Measurements from ENCODE around the gene JAKMIP2. TPM values are rescaled to one million over a fixed set of nuclear protein-coding genes. Genes with fewer than 3 reads are reported as not detected.

The JAKMIP2 gene
- total RNA-seq, 1 donor, result 1.1 TPM

DNA sequence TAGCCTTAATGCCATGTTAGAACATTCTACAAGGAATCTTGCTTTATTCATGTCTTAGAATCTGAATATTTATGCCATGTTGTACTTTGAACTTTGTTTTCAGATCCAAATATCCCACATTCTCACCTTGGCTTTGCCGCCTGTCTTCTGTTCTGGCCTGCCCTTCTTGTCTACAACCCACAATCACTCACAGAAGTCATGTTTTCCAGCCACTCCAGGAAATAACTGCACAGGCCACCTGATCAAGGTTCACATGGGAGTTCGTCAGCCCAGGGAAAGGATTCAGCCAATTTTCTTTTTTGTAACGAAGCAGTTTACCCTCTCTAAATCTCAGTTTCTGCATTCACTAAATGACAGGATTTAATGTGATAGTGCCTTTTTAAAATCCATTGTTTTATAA, 70.5 kb downstream of the JAKMIP2 start:
- no peaks in the 10 kb centered on the region for H3K36me3 ChIP-seq (ENCODE audit: insufficient read depth, low read length)
- no peak overlapping the region for H3K27ac ChIP-seq (ENCODE audit: low read depth, low read length)
- no peaks in the 10 kb centered on the region for H3K4me1 ChIP-seq (ENCODE audit: insufficient read depth, low read length)
- H3K27me3 ChIP-seq (ENCODE audit: insufficient read depth, low read length), result no peaks in the 10 kb centered on the region
- no peaks in the 10 kb centered on the region for H4K20me1 ChIP-seq (ENCODE audit: insufficient read depth, low read length)
- H3K9me3 ChIP-seq (ENCODE audit: low read depth, low read length), result no peaks in the 10 kb centered on the region
- no peak overlapping the region for H3K4me3 ChIP-seq (ENCODE audit: insufficient read depth, low read length)
- DNase-seq (ENCODE audit: insufficient read length, low spot score, missing footprints), result no peak
- TF ChIP-seq CTCF (IDR thresholded peaks at IDR 0.05; ENCODE audit: extremely low read depth, low read depth, low read length), result no peak
- H3K4me2 ChIP-seq (ENCODE audit: insufficient read depth, low read length), result no peak overlapping the region
- H3K79me2 ChIP-seq (ENCODE audit: insufficient read depth, low read length), result no peaks in the 10 kb centered on the region
- H2AFZ ChIP-seq (ENCODE audit: low read length), result no peak overlapping the region

GRCh38 chr5:147711019-147711418, 71.5 kb downstream of the JAKMIP2 start:
- no peaks in the 10 kb centered on the region for H3K4me1 ChIP-seq (ENCODE audit: insufficient read depth, low read length)
- no peaks in the 10 kb centered on the region for H4K20me1 ChIP-seq (ENCODE audit: insufficient read depth, low read length)
- H3K4me2 ChIP-seq (ENCODE audit: insufficient read depth, low read length), result no peak overlapping the region
- H3K4me3 ChIP-seq (ENCODE audit: insufficient read depth, low read length), result no peak overlapping the region
- H3K79me2 ChIP-seq (ENCODE audit: insufficient read depth, low read length), result no peaks in the 10 kb centered on the region
- no peaks in the 10 kb centered on the region for H3K27me3 ChIP-seq (ENCODE audit: insufficient read depth, low read length)
- no peak for TF ChIP-seq CTCF (IDR thresholded peaks at IDR 0.05; ENCODE audit: extremely low read depth, low read depth, low read length)
- no peak overlapping the region for H3K27ac ChIP-seq (ENCODE audit: low read depth, low read length)
- no peak for DNase-seq (ENCODE audit: insufficient read length, low spot score, missing footprints)
- H3K36me3 ChIP-seq (ENCODE audit: insufficient read depth, low read length), result no peaks in the 10 kb centered on the region
- no peaks in the 10 kb centered on the region for H3K9me3 ChIP-seq (ENCODE audit: low read depth, low read length)
- no peak overlapping the region for H2AFZ ChIP-seq (ENCODE audit: low read length)

DNA sequence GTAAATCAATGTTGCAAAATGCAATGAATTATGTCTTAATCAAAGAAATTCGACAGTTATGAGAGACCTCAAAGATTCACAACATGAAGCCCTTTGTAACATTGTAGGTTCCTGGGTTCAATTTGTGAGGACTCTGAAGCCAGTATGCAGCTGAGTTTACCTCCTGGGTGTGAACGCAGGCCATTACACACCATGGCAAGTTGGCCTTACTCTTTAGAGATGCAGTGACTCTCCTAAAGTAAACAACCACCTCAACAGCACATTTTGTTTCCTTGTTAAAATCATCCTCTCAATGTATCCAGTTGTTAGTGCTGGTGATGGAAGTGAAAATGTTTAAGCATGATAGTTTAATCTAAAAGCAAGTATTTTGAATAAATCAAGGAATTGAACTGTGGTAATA, 73.8 kb downstream of the JAKMIP2 start:
- Histone ChIP-seq H2AFZ (ENCODE audit: low read length) (no peak overlapping the region), H3K4me2 (ENCODE audit: insufficient read depth, low read length) (no peak overlapping the region), H4K20me1 (ENCODE audit: insufficient read depth, low read length) (no peaks in the 10 kb centered on the region), H3K27ac (ENCODE audit: low read depth, low read length) (no peak overlapping the region), H3K27me3 (ENCODE audit: insufficient read depth, low read length) (no peaks in the 10 kb centered on the region), H3K4me1 (ENCODE audit: insufficient read depth, low read length) (no peaks in the 10 kb centered on the region), H3K79me2 (ENCODE audit: insufficient read depth, low read length) (no peaks in the 10 kb centered on the region), H3K9me3 (ENCODE audit: low read depth, low read length) (no peaks in the 10 kb centered on the region), H3K4me3 (ENCODE audit: insufficient read depth, low read length) (no peak overlapping the region), H3K36me3 (ENCODE audit: insufficient read depth, low read length) (no peaks in the 10 kb centered on the region)
- no peak for DNase-seq (ENCODE audit: insufficient read length, low spot score, missing footprints)
- no peak for TF ChIP-seq CTCF (IDR thresholded peaks at IDR 0.05; ENCODE audit: extremely low read depth, low read depth, low read length)

DNA sequence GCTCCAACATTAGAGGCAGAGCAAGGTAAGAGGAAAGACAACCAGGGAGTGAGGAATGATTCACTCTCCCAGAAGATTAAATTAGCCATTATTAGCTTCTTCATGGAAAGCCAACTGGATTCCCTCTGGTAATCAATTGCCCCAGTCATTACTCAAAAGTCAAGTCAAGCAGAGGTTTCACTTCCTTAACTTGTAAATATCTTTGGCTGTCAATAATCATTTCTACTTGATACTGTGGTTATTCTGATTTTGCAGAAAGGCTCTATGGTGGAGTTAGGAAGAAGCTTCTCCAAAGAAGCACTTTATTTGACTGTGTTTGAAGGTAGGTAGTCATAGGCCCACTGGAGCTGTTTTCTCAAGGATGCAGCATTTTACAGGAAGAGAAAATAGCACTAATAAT, 78.0 kb downstream of the JAKMIP2 start:
- Histone ChIP-seq H3K27me3 (ENCODE audit: insufficient read depth, low read length) (no peaks in the 10 kb centered on the region), H2AFZ (ENCODE audit: low read length) (no peak overlapping the region), H3K36me3 (ENCODE audit: insufficient read depth, low read length) (no peaks in the 10 kb centered on the region), H3K4me1 (ENCODE audit: insufficient read depth, low read length) (no peaks in the 10 kb centered on the region), H3K79me2 (ENCODE audit: insufficient read depth, low read length) (no peaks in the 10 kb centered on the region), H3K4me2 (ENCODE audit: insufficient read depth, low read length) (no peak overlapping the region), H4K20me1 (ENCODE audit: insufficient read depth, low read length) (no peaks in the 10 kb centered on the region), H3K9me3 (ENCODE audit: low read depth, low read length) (no peaks in the 10 kb centered on the region), H3K27ac (ENCODE audit: low read depth, low read length) (no peak overlapping the region), H3K4me3 (ENCODE audit: insufficient read depth, low read length) (no peak overlapping the region)
- no peak for TF ChIP-seq CTCF (IDR thresholded peaks at IDR 0.05; ENCODE audit: extremely low read depth, low read depth, low read length)
- no peak for DNase-seq (ENCODE audit: insufficient read length, low spot score, missing footprints)
